Breast epithelium (tissue), 3 donors: ENCODE measurements around the gene CISH.

Source experiments
- CTCF ChIP-seq, 3 donors: fragments of 450-650 bp; IDR thresholded peaks; one replicate each; pipeline ENCODE4 v1.5.1; 2016 to 2017; ENCODE audit warnings: antibody characterized with exemption in 3 of 3, mild to moderate bottlenecking in 3 of 3, moderate library complexity in 3 of 3
- POLR2A ChIP-seq: fragments of 450-650 bp; IDR thresholded peaks from one replicate; pipeline ENCODE4 v1.6.1; 2016; ENCODE audit warnings: antibody characterized with exemption, mild to moderate bottlenecking, moderate library complexity
- POLR2AphosphoS5 ChIP-seq, 3 donors: sonication (generic); formaldehyde crosslinking; IDR thresholded peaks; one replicate each; pipeline ENCODE4 v1.6.1; 2017; ENCODE audit warnings: antibody characterized with exemption in 3 of 3

- TF ChIP-seq POLR2AphosphoS5 (IDR thresholded peaks at IDR 0.05) (no peak), CTCF (IDR thresholded peaks at IDR 0.05) (no peak), POLR2A (no peak)
Measured at GRCh38 chr3:50644561-50644960, 33.0 kb upstream of the CISH start.
